Activated CD8-positive, alpha-beta memory T cell treated with anti-CD3 and anti-CD28 coated beads, Interleukin-2, amount 50 U/mL, for 24 hours (primary cell): ENCODE measurements around the gene KIAA1217.

ENCODE experiments used
- DNase-seq: peaks from one replicate; pipeline ENCODE4 v3.0.0-alpha.2; 2020; ENCODE audit errors: extremely low read depth

The KIAA1217 gene

GRCh38 chr10:24552346-24553016, 343.5 kb downstream of the KIAA1217 start:
- no peak for DNase-seq

- no peak for DNase-seq
Observed at GRCh38 chr10:24553051-24553612, 344.2 kb downstream of the KIAA1217 start.

GRCh38 chr10:24554036-24554435, 345.1 kb downstream of the KIAA1217 start:
- no peak for DNase-seq

GRCh38 chr10:24556126-24556749, 347.3 kb downstream of the KIAA1217 start:
- no peak for DNase-seq

- DNase-seq: no peak
Observed at GRCh38 chr10:24556750-24557742, 348.1 kb downstream of the KIAA1217 start.

GRCh38 chr10:24561453-24561852, 352.5 kb downstream of the KIAA1217 start:
- DNase-seq: no peak

GRCh38 chr10:24568042-24568441, 359.1 kb downstream of the KIAA1217 start:
- no peak for DNase-seq

- no peak for DNase-seq
Observed at GRCh38 chr10:24569330-24569796, 360.4 kb downstream of the KIAA1217 start.

- DNase-seq: no peak
Observed at GRCh38 chr10:24569828-24570657, 361.1 kb downstream of the KIAA1217 start.

- no peak for DNase-seq
Observed at GRCh38 chr10:24570658-24571426, 361.9 kb downstream of the KIAA1217 start.

- no peak for DNase-seq
Observed at GRCh38 chr10:24571870-24572450, 363.0 kb downstream of the KIAA1217 start.

GRCh38 chr10:24574161-24574560, 365.2 kb downstream of the KIAA1217 start:
- no peak for DNase-seq

GRCh38 chr10:24574578-24575155, 365.7 kb downstream of the KIAA1217 start:
- DNase-seq: no peak

- no peak for DNase-seq
Observed at GRCh38 chr10:24575481-24576002, 366.6 kb downstream of the KIAA1217 start.

- DNase-seq: no peak
Observed at GRCh38 chr10:24579448-24579847, 370.5 kb downstream of the KIAA1217 start.

- no peak for DNase-seq
Observed at GRCh38 chr10:24579906-24580305, 371.0 kb downstream of the KIAA1217 start.

GRCh38 chr10:24589265-24589664, 380.3 kb downstream of the KIAA1217 start:
- no peak for DNase-seq

GRCh38 chr10:24590697-24591457, 381.9 kb downstream of the KIAA1217 start:
- no peak for DNase-seq
